SK-N-SH (cell line): ENCODE data around the gene LRRC59. TPM values are rescaled to one million over a fixed set of nuclear protein-coding genes. Genes with fewer than 3 reads are reported as not detected.

Experiments used
- CTCF ChIA-PET: fragments of 300-600, 350-600 bp; formaldehyde crosslinking; extraction: SDS; loops from one replicate; lab custom pipeline; 2021; lab: Yijun Ruan, JAX
- POLR2A ChIA-PET: fragments of 350-600 bp; sonication (Branson Sonifier 250); formaldehyde crosslinking; extraction: SDS; loops from one replicate; lab custom pipeline; 2020; ENCODE audit warnings: antibody characterized with exemption, inconsistent platforms; lab: Yijun Ruan, JAX
- DNase-seq: peaks from one replicate; pipeline ENCODE4 v3.0.0; 2012
- H2AFZ ChIP-seq: fragments of 200-600 bp; sonication (generic); 2 replicates; pipeline ENCODE4 v1.8.1; 2016; ENCODE audit warnings: antibody characterized with exemption, mild to moderate bottlenecking, low read depth
- H3F3A ChIP-seq: fragments of 200-600 bp; sonication (generic); replicated peaks from 2 replicates; pipeline ENCODE3; 2016; ENCODE audit warnings: antibody characterized with exemption, mild to moderate bottlenecking; ENCODE audit not compliant: insufficient read depth
- H3K27ac ChIP-seq, 2 experiments: fragments of 200-500 bp in 1 of 2; fragments of 200-600 bp in 1 of 2; sonication (Bioruptor generic) in 1 of 2; sonication (generic), shearing (Covaris generic) in 1 of 2; 2 replicates each; pipeline versions ENCODE4 v1.5.1 to v1.6.1; 2014 to 2016; ENCODE audit warnings: low read depth in 2 of 2, inconsistent platforms in 1 of 2, low read length in 1 of 2, mild to moderate bottlenecking in 1 of 2, mixed read lengths in 1 of 2
- H3K27me3 ChIP-seq: fragments of 200-600 bp; sonication (generic), shearing (Covaris generic); 2 replicates; pipeline ENCODE4 v1.6.1; 2016; ENCODE audit warnings: mixed run types; ENCODE audit not compliant: insufficient read depth
- H3K36me3 ChIP-seq, 2 experiments: fragments of 200-500 bp in 1 of 2; fragments of 200-600 bp in 1 of 2; sonication (Bioruptor generic) in 1 of 2; sonication (generic) in 1 of 2; replicated peaks in 1 of 2; 2 replicates each; pipeline versions ENCODE3 to v1.5.1; 2014 to 2016; ENCODE audit warnings: low read length in 1 of 2, mild to moderate bottlenecking in 1 of 2; ENCODE audit not compliant: insufficient read depth in 2 of 2, control insufficient read depth in 1 of 2
- H3K4me1 ChIP-seq, 2 experiments: fragments of 200-500 bp in 1 of 2; fragments of 200-600 bp in 1 of 2; sonication (Bioruptor generic) in 1 of 2; sonication (generic), shearing (Covaris generic) in 1 of 2; 2 replicates each; pipeline versions ENCODE4 v1.5.1 to v1.6.1; 2014 to 2016; ENCODE audit warnings: low read depth in 1 of 2, low read length in 1 of 2, mixed run types in 1 of 2; ENCODE audit not compliant: insufficient read depth in 2 of 2, control insufficient read depth in 1 of 2
- H3K4me2 ChIP-seq: fragments of 200-600 bp; sonication (generic), shearing (Covaris generic); 2 replicates; pipeline ENCODE4 v1.6.1; 2017; ENCODE audit warnings: mixed run types
- H3K4me3 ChIP-seq, 2 experiments: fragments of 200-500 bp in 1 of 2; fragments of 200-600 bp in 1 of 2; sonication (Bioruptor generic) in 1 of 2; sonication (generic), shearing (Covaris generic) in 1 of 2; 2 replicates each; pipeline versions ENCODE4 v1.5.1 to v1.8.1; 2014 to 2016; ENCODE audit warnings: low read depth in 2 of 2, inconsistent platforms in 1 of 2, low read length in 1 of 2, mild to moderate bottlenecking in 1 of 2, mixed read lengths in 1 of 2, moderate library complexity in 1 of 2
- H3K79me2 ChIP-seq: fragments of 200-600 bp; sonication (generic); 2 replicates; pipeline ENCODE4 v1.8.1; 2017; ENCODE audit warnings: mild to moderate bottlenecking; ENCODE audit not compliant: insufficient read depth
- H3K9ac ChIP-seq: fragments of 200-600 bp; sonication (generic); 2 replicates; pipeline ENCODE4 v1.6.1; 2017; ENCODE audit warnings: mixed run types
- H3K9me2 ChIP-seq: fragments of 200-600 bp; sonication (generic); 2 replicates; pipeline ENCODE4 v1.6.1; 2017; ENCODE audit warnings: mixed run types
- H3K9me3 ChIP-seq: fragments of 200-600 bp; sonication (generic); 2 replicates; pipeline ENCODE4 v1.6.1; 2017; ENCODE audit warnings: mixed run types, mild to moderate bottlenecking, moderate library complexity
- H4K20me1 ChIP-seq: fragments of 200-600 bp; sonication (generic); 2 replicates; pipeline ENCODE4 v1.6.1; 2017; ENCODE audit warnings: mild to moderate bottlenecking, mixed run types; ENCODE audit not compliant: insufficient read depth
- CHD2 ChIP-seq: fragments of 150-350 bp; IDR thresholded peaks from 2 replicates; pipeline ENCODE4 v1.6.1; 2018; ENCODE audit warnings: low read length; ENCODE audit not compliant: partially characterized antibody
- ELF1 ChIP-seq: IDR thresholded peaks from 2 replicates; pipeline ENCODE4 v1.4.0; 2012
- FOSL2 ChIP-seq: IDR thresholded peaks from 2 replicates; pipeline ENCODE4 v1.4.0; 2012; ENCODE audit warnings: low read depth, mild to moderate bottlenecking, moderate library complexity, borderline replicate concordance
- FOXJ3 ChIP-seq: sonication (generic); formaldehyde crosslinking; IDR thresholded peaks from 2 replicates; pipeline ENCODE4 v1.5.1; 2020; ENCODE audit warnings: mild to moderate bottlenecking, missing genetic modification reagents
- FOXM1 ChIP-seq: IDR thresholded peaks from 2 replicates; pipeline ENCODE4 v1.4.0; 2012; ENCODE audit warnings: low read depth, mild to moderate bottlenecking
- JUND ChIP-seq: IDR thresholded peaks from 2 replicates; pipeline ENCODE4 v1.4.0; 2012
- MXI1 ChIP-seq: IDR thresholded peaks from 2 replicates; pipeline ENCODE4 v1.6.1; 2012; ENCODE audit warnings: mild to moderate bottlenecking, low read depth, low read length, improper control_type of control experiment
- POLR2AphosphoS5 ChIP-seq: IDR thresholded peaks from 2 replicates; pipeline ENCODE4 v1.6.1; 2012; ENCODE audit warnings: low read depth, low read length
- RAD21 ChIP-seq: IDR thresholded peaks from 2 replicates; pipeline ENCODE4 v1.6.1; 2012; ENCODE audit warnings: mild to moderate bottlenecking, low read length
- RFX5 ChIP-seq: IDR thresholded peaks from 2 replicates; pipeline ENCODE4 v1.6.1; 2012; ENCODE audit warnings: mild to moderate bottlenecking, improper control_type of control experiment, low read length
- RXRA ChIP-seq: IDR thresholded peaks from 2 replicates; pipeline ENCODE4 v1.4.0; 2012; ENCODE audit warnings: low read depth, mild to moderate bottlenecking, borderline replicate concordance
- WGBS: methylation state at CpG from one replicate; pipeline ENCODE4 v1.1.6; 2017; ENCODE audit warnings: low lambda C conversion rate; 5-methylcytosine and 5-hydroxymethylcytosine counted together
- polyA plus RNA-seq, 3 experiments: library from polyadenylated mRNA; depleted of rRNA; stranded (reverse); fragments of >200 nt; gene quantifications; 2 replicates each; pipeline ENCODE4 v1.2.3, GENCODE V29; 2012
- TF ChIP-seq, protein P1 (sequence below): fragments of 150-350 bp; IDR thresholded peaks from 2 replicates; pipeline ENCODE4 v1.6.1; 2017; ENCODE audit warnings: antibody characterized with exemption, low read length, low read depth, borderline replicate concordance
- TF ChIP-seq, protein P2 (sequence below): IDR thresholded peaks from 2 replicates; pipeline ENCODE4 v1.4.0; 2012; ENCODE audit warnings: low read depth, borderline replicate concordance

Gene LRRC59
- polyA plus RNA-seq, 1 of the 3 experiments (the other 2 are of a cell fraction) = 137 TPM

DNA sequence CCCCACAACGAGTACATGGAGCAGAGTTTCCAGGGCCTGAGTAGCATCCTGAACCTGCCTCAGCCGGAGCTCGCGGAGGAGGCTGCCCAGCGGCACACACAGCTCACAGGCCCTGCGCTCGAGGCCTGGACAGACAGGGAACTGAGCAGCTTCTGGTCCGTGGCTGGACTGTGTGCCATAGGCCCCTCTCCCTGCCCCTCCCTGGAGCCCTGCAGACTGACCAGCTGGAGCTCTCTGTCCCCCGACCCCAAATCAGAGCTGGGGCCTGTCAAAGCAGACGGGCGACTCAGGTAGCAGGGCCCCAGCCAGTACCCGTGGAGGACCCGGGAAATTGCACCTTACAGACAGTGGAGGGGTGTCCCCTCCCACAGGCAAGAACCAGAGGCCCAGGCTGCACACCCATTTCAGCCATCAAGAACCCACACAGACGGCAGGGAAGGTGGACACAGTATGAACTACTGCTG lies 37.3 kb downstream of the LRRC59 start:
- Histone ChIP-seq H3K4me2 (no peak overlapping the region), H4K20me1 (no peaks in the 10 kb centered on the region), H3K36me3 (peaks cover 37 to 55% of the 10 kb centered on the region in 2 experiments), H3K27me3 (no peaks in the 10 kb centered on the region), H3K9ac (no peak overlapping the region), H3F3A (peaks cover 21% of the 10 kb centered on the region), H3K4me1 (peaks cover 9 to 25% of the 10 kb centered on the region in 2 experiments; a peak in 2 of 4 replicates), H3K4me3 (no peak overlapping the region), H3K79me2 (no peaks in the 10 kb centered on the region), H3K27ac (no peak overlapping the region), H3K9me2 (no peaks in the 10 kb centered on the region), H2AFZ (no peak overlapping the region), H3K9me3 (no peaks in the 10 kb centered on the region)
- POLR2A ChIA-PET = interaction anchor here (1.4 kb wide), 1 partner anchor 9 kb away, joined by 4 read pairs; no protein-coding TSS in a partner anchor
- TF ChIP-seq POLR2AphosphoS5 (0 out of 2 replicates have a peak, but pooled peaks have one; percentile 16), CHD2 (no peak)
- CTCF ChIA-PET = interaction anchor here (0.8 to 3.9 kb wide), 5 partner anchors 37 to 159 kb away, joined by 3 to 52 read pairs (median 13); partner anchors contain the start of genes LRRC59 and RSAD1
- WGBS = 94% methylated on average over 8 of the region's 14 CpGs
- DNase-seq = no peak

- Histone ChIP-seq H3K9ac (no peak overlapping the region), H3K27ac (peak overlapping the region in 1 of 2 experiments; percentile 9; a peak in 1 of 4 replicates), H2AFZ (no peak overlapping the region), H3F3A (peaks cover 21% of the 10 kb centered on the region), H3K36me3 (peaks cover 38 to 64% of the 10 kb centered on the region in 2 experiments), H3K4me1 (peaks cover under 1 to 18% of the 10 kb centered on the region in 2 experiments; a peak in 2 of 4 replicates), H3K4me2 (no peak overlapping the region), H4K20me1 (no peaks in the 10 kb centered on the region), H3K9me3 (no peaks in the 10 kb centered on the region), H3K27me3 (no peaks in the 10 kb centered on the region), H3K4me3 (no peak overlapping the region), H3K79me2 (no peaks in the 10 kb centered on the region), H3K9me2 (no peaks in the 10 kb centered on the region)
- CTCF ChIA-PET = interaction anchor here (0.8 to 3.7 kb wide), 4 partner anchors 38 to 120 kb away, joined by 3 to 16 read pairs (median 4); partner anchors contain the start of genes LRRC59 and RSAD1
- TF ChIP-seq, protein P1, sequence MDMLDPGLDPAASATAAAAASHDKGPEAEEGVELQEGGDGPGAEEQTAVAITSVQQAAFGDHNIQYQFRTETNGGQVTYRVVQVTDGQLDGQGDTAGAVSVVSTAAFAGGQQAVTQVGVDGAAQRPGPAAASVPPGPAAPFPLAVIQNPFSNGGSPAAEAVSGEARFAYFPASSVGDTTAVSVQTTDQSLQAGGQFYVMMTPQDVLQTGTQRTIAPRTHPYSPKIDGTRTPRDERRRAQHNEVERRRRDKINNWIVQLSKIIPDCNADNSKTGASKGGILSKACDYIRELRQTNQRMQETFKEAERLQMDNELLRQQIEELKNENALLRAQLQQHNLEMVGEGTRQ = no peak
- no peak for TF ChIP-seq FOSL2
- TF ChIP-seq RAD21 = no peak
- TF ChIP-seq ELF1 = no peak
- no peak for TF ChIP-seq JUND
- no peak for TF ChIP-seq FOXM1
- TF ChIP-seq RFX5 = no peak
- TF ChIP-seq MXI1 = no peak
- TF ChIP-seq, protein P2, sequence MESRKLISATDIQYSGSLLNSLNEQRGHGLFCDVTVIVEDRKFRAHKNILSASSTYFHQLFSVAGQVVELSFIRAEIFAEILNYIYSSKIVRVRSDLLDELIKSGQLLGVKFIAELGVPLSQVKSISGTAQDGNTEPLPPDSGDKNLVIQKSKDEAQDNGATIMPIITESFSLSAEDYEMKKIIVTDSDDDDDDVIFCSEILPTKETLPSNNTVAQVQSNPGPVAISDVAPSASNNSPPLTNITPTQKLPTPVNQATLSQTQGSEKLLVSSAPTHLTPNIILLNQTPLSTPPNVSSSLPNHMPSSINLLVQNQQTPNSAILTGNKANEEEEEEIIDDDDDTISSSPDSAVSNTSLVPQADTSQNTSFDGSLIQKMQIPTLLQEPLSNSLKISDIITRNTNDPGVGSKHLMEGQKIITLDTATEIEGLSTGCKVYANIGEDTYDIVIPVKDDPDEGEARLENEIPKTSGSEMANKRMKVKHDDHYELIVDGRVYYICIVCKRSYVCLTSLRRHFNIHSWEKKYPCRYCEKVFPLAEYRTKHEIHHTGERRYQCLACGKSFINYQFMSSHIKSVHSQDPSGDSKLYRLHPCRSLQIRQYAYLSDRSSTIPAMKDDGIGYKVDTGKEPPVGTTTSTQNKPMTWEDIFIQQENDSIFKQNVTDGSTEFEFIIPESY = no peak
- no peak for TF ChIP-seq RXRA
- TF ChIP-seq FOXJ3 = no peak
- DNase-seq = no peak
- WGBS = 98% methylated on average over 5 of the region's 5 CpGs
- POLR2A ChIA-PET = interaction anchor here (1.2 to 1.4 kb wide), 2 partner anchors 9 to 13 kb away, joined by 4 to 5 read pairs; partner anchors contain the start of gene XYLT2
Measured at GRCh38 chr17:50359005-50359699, 38.2 kb downstream of the LRRC59 start.
